Measurements from ENCODE around the gene NR3C2. TPM values are rescaled to one million over a fixed set of nuclear protein-coding genes. Genes with fewer than 3 reads are reported as not detected.

NR3C2 gene
- total RNA-seq, 1 experiment from 2014 or later = 0.26 TPM

DNA sequence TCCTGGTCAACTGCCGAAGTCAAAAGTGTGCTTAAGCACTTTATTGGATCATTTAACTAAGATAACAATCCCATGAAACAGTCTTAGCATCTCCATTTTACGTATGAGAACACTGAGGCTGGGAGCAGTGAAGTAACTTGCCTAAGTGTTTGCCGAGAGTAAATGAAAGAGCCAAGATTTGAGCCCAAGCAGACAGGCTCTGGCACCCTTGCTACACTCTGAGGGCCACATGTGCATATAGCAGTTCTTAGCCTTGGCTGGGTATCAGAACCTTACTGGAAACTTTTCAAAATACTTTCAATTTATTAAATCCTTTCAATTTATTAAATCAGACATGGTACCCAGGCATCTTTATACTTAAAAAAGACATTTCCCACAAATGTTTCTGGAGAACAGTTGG lies 225.9 kb downstream of the NR3C2 start:
- ChIA-PET CTCF (no interaction called here), POLR2A (interaction anchor here (0.7 kb wide), 1 partner anchor 84 kb away, joined by 11 read pairs; no protein-coding TSS in a partner anchor)
- intact Hi-C loops (cut with micrococcal nuclease; ENCODE audit: unreplicated experiment) = no loop called here
- H3K27me3 ChIP-seq (ENCODE audit: control insufficient read depth, insufficient read depth, low read length) = no peaks in the 10 kb centered on the region
- no TSS peak for BruUV-seq (replicated peaks)
- H3K9me3 ChIP-seq (ENCODE audit: control insufficient read depth, insufficient read depth, low read depth, low read length) = no peaks in the 10 kb centered on the region
- no peak overlapping the region for H3K27ac ChIP-seq (ENCODE audit: low read length)
- DNase-seq (ENCODE audit: low read depth, low spot score) = no peak
- H3K4me1 ChIP-seq (ENCODE audit: control insufficient read depth, insufficient read depth, low read length) = no peaks in the 10 kb centered on the region
- no peak for ATAC-seq
- H3K4me3 ChIP-seq (ENCODE audit: low read depth in 2 of 2, low read length in 2 of 2) = no peak overlapping the region
- TF ChIP-seq CTCF (IDR thresholded peaks at IDR 0.05) = no peak
- TF ChIP-seq SIN3A (IDR thresholded peaks at IDR 0.05; ENCODE audit: borderline replicate concordance, insufficient read depth, low read depth, low read length) = no peak
- no peaks in the 10 kb centered on the region for H3K36me3 ChIP-seq (ENCODE audit: control insufficient read depth, insufficient read depth, low read length)
- in situ Hi-C loops (cut with HindIII; ENCODE audit: low pct_unique_long_range_greater_than_20kb, low sequenced_read_pairs) = no loop called here

- in situ Hi-C loops (cut with HindIII; ENCODE audit: low pct_unique_long_range_greater_than_20kb, low sequenced_read_pairs) (no loop called here), intact Hi-C loops (cut with micrococcal nuclease; ENCODE audit: unreplicated experiment) (no loop called here)
- TF ChIP-seq CTCF (IDR thresholded peaks at IDR 0.05) = no peak
- TF ChIP-seq TCF7L2 (IDR thresholded peaks at IDR 0.05; ENCODE audit: low read depth, low read length) = no peak
- TF ChIP-seq SIN3A (IDR thresholded peaks at IDR 0.05; ENCODE audit: borderline replicate concordance, insufficient read depth, low read depth, low read length) = no peak
- no peak for TF ChIP-seq POLR2AphosphoS5 (IDR thresholded peaks at IDR 0.05; ENCODE audit: low read depth, low read length)
- TF ChIP-seq REST (IDR thresholded peaks at IDR 0.05; ENCODE audit: insufficient read depth in 1 of 2, low read depth in 2 of 2, low read length in 1 of 2) = no peak
- ChIA-PET POLR2A (no interaction called here), CTCF (no interaction called here)
- Histone ChIP-seq H3K27ac (ENCODE audit: low read length) (no peak overlapping the region), H3K27me3 (ENCODE audit: control insufficient read depth, insufficient read depth, low read length) (no peaks in the 10 kb centered on the region), H3K36me3 (ENCODE audit: control insufficient read depth, insufficient read depth, low read length) (no peaks in the 10 kb centered on the region), H3K9me3 (ENCODE audit: control insufficient read depth, insufficient read depth, low read depth, low read length) (no peaks in the 10 kb centered on the region), H3K4me3 (ENCODE audit: low read depth in 2 of 2, low read length in 2 of 2) (no peak overlapping the region), H3K4me1 (ENCODE audit: control insufficient read depth, insufficient read depth, low read length) (no peaks in the 10 kb centered on the region)
- DNase-seq (ENCODE audit: low read depth, low spot score) (no peak), ATAC-seq (no peak)
- BruUV-seq (replicated peaks) = no TSS peak
These were observed 227.0 kb downstream of the NR3C2 start for GRCh38 chr4:148215202-148215601.

Measured in Panc1 (cell line).